GM12892 (cell line): Measurements from ENCODE around the gene MTPN.

ENCODE experiments used
- DNase-seq: peaks from one replicate; pipeline ENCODE4 v3.0.0; 2011; ENCODE audit not compliant: insufficient read length
- FAIRE-seq: peaks from 2 replicates; lab custom pipeline; 2011; peaks lifted over from hg19 to GRCh38; lab: Jason Lieb, UNC
- POLR2A ChIP-seq: IDR thresholded peaks from 2 replicates; pipeline ENCODE4 v1.6.1; 2011; ENCODE audit warnings: low read depth, low read length, control low read depth
- POLR2AphosphoS5 ChIP-seq: IDR thresholded peaks from 2 replicates; pipeline ENCODE4 v1.6.1; 2011; ENCODE audit warnings: low read depth, low read length, control low read depth
- TAF1 ChIP-seq: IDR thresholded peaks from 2 replicates; pipeline ENCODE4 v1.6.1; 2011; ENCODE audit warnings: low read depth, mild to moderate bottlenecking, control low read depth, low read length, borderline replicate concordance

Gene MTPN

DNA sequence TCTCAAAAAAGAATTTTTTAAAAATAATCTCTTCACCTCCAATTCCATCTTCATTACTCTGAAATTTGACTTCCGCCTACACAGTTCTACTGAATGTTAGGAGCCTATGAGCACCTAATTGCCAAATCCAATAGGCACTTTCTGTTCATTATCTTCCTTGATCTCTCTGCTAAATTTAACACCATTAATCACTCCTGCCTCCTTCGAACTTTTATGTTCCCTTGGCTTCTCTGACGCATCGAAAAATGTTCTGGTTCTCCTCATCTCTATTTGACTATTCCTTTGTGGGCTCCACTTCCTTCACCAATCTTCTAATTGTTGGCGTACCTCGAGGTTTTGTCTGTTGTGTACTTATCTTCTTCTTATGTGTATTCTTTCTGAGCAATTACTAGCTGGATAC, 87.3 kb downstream of the MTPN start:
- DNase-seq (no peak), FAIRE-seq (no peak)
- TF ChIP-seq POLR2A (no peak), TAF1 (no peak), POLR2AphosphoS5 (no peak)

- no peak for FAIRE-seq
- DNase-seq = no peak
- TF ChIP-seq TAF1 (no peak), POLR2A (no peak)
These were observed 88.4 kb downstream of the MTPN start for GRCh38 chr7:135888740-135889139.

DNA sequence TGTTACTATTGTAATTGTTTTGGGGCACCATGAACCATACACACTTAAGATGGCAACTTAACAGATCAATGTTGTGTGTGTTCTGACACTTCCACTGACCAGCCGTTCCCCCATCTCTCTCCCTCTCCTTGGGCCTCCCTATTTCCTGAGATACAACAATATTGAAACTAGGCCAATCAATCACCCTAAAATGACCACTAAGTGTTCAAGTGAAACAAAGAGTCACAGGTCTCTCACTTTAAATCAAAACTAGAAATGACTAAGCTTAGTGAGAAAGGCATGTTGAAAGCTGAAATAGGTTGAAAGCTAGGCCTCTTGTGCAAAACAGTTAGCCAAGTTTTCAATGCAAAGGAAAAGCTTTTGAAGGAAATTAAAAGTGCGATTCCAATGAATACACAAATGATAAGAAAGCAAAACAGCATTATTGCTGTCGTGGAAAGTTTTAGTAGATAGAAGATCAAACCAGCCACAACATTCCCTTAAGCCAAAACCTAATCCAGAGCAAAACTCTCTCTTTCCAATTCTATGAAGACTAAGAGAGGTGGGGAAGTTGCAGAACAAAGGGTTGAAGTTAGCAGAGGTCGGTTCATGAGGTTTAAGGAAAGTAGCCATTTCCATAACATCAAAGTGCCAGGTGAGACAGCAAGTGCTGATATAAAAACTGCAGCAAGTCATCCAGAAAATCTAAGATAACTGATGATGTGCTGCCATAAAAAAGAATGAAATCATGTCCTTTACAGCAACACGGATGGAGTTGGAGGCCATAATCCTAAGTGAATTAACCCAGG, 90.6 kb downstream of the MTPN start:
- FAIRE-seq (no peak), DNase-seq (no peak)
- TF ChIP-seq POLR2AphosphoS5 (no peak), TAF1 (no peak), POLR2A (no peak)

DNA sequence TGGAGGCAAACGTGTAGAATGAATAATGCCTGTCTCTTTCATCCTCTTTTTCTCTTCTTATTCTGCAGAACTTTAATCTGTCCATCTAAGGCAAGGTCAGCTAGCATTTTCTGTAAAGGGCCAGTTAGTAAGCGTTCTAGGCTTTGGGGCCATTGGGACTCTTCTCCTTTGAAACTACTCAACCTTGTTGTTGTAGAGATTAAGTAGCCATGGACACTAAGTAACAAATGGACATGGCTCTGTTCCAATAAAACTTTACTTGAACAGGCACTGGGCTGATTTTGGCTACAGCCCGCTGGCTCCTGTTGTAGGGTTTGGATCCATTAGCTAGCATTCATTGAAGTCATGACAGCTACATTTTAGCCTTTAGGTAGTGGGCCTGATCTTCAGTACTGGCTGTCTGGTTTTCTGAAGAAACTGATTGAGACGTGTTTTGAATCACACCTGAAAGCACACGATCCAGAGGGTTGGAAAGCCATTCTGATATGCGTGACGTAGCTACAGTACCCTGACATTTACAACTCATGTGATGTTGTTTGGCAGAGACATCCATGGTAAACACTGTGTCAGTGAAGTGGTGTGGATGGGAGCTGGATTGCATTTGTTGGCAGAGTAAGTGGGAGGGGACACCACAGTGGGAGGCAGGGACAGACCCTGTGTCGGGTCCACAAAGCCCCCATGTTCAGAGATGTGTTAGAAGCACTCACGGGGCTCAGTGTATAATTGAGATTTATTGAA, 92.5 kb downstream of the MTPN start:
- no peak for FAIRE-seq
- DNase-seq = no peak
- no peak for TF ChIP-seq TAF1
- TF ChIP-seq POLR2AphosphoS5 = no peak
- no peak for TF ChIP-seq POLR2A

- FAIRE-seq (no peak), DNase-seq (no peak)
- TF ChIP-seq POLR2AphosphoS5 (no peak), TAF1 (no peak), POLR2A (no peak)
These were observed 97.9 kb downstream of the MTPN start for GRCh38 chr7:135879233-135879632.

- DNase-seq (no peak), FAIRE-seq (no peak)
- TF ChIP-seq POLR2A = no peak
- no peak for TF ChIP-seq TAF1
- TF ChIP-seq POLR2AphosphoS5 = no peak
These were observed 98.9 kb downstream of the MTPN start for GRCh38 chr7:135878284-135878683.

DNA sequence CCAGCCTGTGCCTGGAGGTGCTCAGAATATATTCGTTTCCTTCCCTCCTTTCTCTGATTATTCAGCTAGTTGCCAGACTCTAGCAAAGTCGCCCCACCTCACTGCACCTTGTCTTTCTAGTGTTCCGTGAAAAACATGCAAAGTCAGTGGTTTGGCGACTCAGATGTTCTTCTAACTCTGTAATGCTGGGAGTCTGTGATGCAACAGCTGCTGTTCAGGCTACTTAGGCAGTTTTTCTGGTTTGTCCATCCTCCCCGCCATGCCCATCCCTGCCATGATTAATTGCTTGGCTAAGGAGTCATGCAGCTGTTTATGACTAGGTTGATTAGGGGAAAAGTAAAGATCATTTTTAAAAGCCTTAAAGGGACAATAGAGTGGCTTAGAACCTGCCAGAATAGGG, 99.4 kb downstream of the MTPN start:
- FAIRE-seq = no peak
- TF ChIP-seq POLR2AphosphoS5 (no peak), TAF1 (no peak), POLR2A (no peak)
- no peak for DNase-seq
